NT2/D1 (cell line): ENCODE measurements around the gene PROM1.

ENCODE experiments used
- DNase-seq: peaks from one replicate; pipeline ENCODE4 v3.0.0-alpha.2; 2011; ENCODE audit warnings: low read depth, low spot score
- H3K27me3 ChIP-seq: 2 replicates; pipeline ENCODE4 v1.6.0; 2011; ENCODE audit warnings: mild to moderate bottlenecking; ENCODE audit not compliant: insufficient read length, insufficient read depth
- H3K36me3 ChIP-seq: 2 replicates; pipeline ENCODE4 v1.6.1; 2011; ENCODE audit warnings: mild to moderate bottlenecking, low read length, mixed read lengths; ENCODE audit not compliant: insufficient read depth, insufficient read length
- H3K4me1 ChIP-seq: 2 replicates; pipeline ENCODE4 v1.5.1; 2011; ENCODE audit not compliant: insufficient read depth, insufficient read length
- H3K4me3 ChIP-seq: 2 replicates; pipeline ENCODE4 v1.5.1; 2011; ENCODE audit warnings: low read depth; ENCODE audit not compliant: insufficient read length
- H3K9ac ChIP-seq: 2 replicates; pipeline ENCODE4 v1.6.0; 2011; ENCODE audit warnings: low read depth; ENCODE audit not compliant: insufficient read length
- H3K9me3 ChIP-seq: 2 replicates; pipeline ENCODE4 v1.5.1; 2011; ENCODE audit warnings: mild to moderate bottlenecking, low read length; ENCODE audit not compliant: insufficient read depth
- SUZ12 ChIP-seq: IDR thresholded peaks from 2 replicates; pipeline ENCODE4 v1.6.1; 2011; ENCODE audit not compliant: insufficient read length, insufficient read depth; ENCODE audit errors: extremely low read depth
- YY1 ChIP-seq: IDR thresholded peaks from 2 replicates; pipeline ENCODE4 v1.6.1; 2011; ENCODE audit not compliant: insufficient read length, insufficient read depth
- ZNF274 ChIP-seq: IDR thresholded peaks from 2 replicates; pipeline ENCODE4 v1.6.1; 2011; ENCODE audit warnings: mild to moderate bottlenecking, low read depth, low read length

Gene PROM1

GRCh38 chr4:16083241-16084191, at the start of gene PROM1:
TSS of gene PROM1 (minus strand) at chr4:16084023. CDS start at chr4:16075906, 8,117 bp downstream.
- Histone ChIP-seq H3K36me3 (peaks cover 11% of the 10 kb centered on the region), H3K9me3 (no peaks in the 10 kb centered on the region), H3K4me1 (no peaks in the 10 kb centered on the region), H3K4me3 (peak within 1 kb of the TSS; percentile 90), H3K9ac (peak within 1 kb of the TSS; percentile 99), H3K27me3 (peaks cover 22% of the 10 kb centered on the region)
- peak; percentile 55 for DNase-seq
- TF ChIP-seq ZNF274 (no peak), SUZ12 (no peak), YY1 (no peak)

GRCh38 chr4:16133406-16133805, 49.6 kb upstream of the PROM1 start:
- no peak for DNase-seq
- no peaks in the 10 kb centered on the region for H3K36me3 ChIP-seq
- no peak overlapping the region for H3K9ac ChIP-seq
- H3K4me1 ChIP-seq = no peaks in the 10 kb centered on the region
- no peaks in the 10 kb centered on the region for H3K27me3 ChIP-seq
- H3K9me3 ChIP-seq = peaks cover 15% of the 10 kb centered on the region; the same call in 1 of the 2 replicates
- TF ChIP-seq ZNF274 (no peak), YY1 (no peak), SUZ12 (no peak)
- H3K4me3 ChIP-seq = no peak overlapping the region

- Histone ChIP-seq H3K27me3 (no peaks in the 10 kb centered on the region), H3K4me1 (no peaks in the 10 kb centered on the region), H3K4me3 (no peak overlapping the region), H3K36me3 (no peaks in the 10 kb centered on the region), H3K9ac (no peak overlapping the region), H3K9me3 (peaks cover 15% of the 10 kb centered on the region; the same call in 1 of the 2 replicates)
- DNase-seq = no peak
- no peak for TF ChIP-seq ZNF274
- TF ChIP-seq YY1 = no peak
- no peak for TF ChIP-seq SUZ12
These were observed 47.5 kb upstream of the PROM1 start for GRCh38 chr4:16131293-16131692.

DNA sequence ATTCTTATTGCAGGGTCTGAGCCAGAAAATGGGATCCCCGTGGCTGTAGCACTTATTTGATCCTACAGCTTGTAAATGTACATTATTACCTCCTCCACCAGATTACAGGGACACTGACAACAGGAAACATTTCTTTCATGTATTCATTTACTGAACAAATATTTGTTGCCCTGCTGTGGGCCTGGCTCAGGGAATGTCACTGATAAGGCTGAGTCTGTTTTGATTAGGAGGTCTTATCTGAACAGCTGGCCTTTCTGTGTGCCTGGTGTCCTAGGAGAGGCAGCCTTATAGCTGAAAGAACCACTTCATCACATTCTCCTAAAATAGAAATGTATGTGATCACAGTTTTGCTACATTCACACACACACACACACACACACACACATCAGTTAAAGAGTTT, 45.5 kb upstream of the PROM1 start:
- Histone ChIP-seq H3K27me3 (no peaks in the 10 kb centered on the region), H3K4me3 (no peak overlapping the region), H3K4me1 (no peaks in the 10 kb centered on the region), H3K36me3 (no peaks in the 10 kb centered on the region), H3K9ac (no peak overlapping the region), H3K9me3 (no peaks in the 10 kb centered on the region)
- no peak for DNase-seq
- TF ChIP-seq YY1 (no peak), ZNF274 (no peak), SUZ12 (no peak)

DNA sequence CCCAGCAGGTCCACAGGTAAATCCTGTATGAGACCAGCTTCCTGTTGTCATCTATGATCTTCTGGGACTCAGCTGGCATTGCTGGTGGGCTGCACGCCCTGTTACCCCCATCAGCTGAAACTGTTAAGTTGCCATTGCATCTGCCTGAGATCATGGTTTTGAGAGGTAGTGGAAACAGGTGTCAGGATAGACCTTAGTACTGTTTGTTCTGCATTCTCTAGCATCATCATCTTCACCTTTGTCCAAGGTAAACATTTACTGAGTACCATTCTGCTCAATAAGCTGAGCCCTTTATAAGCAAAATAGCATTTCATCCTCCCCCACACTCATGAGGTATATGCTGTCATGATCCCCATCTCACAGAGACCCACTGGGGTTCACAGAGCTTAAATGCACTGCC, 42.9 kb upstream of the PROM1 start:
- Histone ChIP-seq H3K9me3 (no peaks in the 10 kb centered on the region), H3K27me3 (no peaks in the 10 kb centered on the region), H3K4me3 (no peak overlapping the region), H3K36me3 (no peaks in the 10 kb centered on the region), H3K9ac (no peak overlapping the region), H3K4me1 (no peaks in the 10 kb centered on the region)
- TF ChIP-seq ZNF274 (no peak), SUZ12 (no peak), YY1 (no peak)
- no peak for DNase-seq

DNA sequence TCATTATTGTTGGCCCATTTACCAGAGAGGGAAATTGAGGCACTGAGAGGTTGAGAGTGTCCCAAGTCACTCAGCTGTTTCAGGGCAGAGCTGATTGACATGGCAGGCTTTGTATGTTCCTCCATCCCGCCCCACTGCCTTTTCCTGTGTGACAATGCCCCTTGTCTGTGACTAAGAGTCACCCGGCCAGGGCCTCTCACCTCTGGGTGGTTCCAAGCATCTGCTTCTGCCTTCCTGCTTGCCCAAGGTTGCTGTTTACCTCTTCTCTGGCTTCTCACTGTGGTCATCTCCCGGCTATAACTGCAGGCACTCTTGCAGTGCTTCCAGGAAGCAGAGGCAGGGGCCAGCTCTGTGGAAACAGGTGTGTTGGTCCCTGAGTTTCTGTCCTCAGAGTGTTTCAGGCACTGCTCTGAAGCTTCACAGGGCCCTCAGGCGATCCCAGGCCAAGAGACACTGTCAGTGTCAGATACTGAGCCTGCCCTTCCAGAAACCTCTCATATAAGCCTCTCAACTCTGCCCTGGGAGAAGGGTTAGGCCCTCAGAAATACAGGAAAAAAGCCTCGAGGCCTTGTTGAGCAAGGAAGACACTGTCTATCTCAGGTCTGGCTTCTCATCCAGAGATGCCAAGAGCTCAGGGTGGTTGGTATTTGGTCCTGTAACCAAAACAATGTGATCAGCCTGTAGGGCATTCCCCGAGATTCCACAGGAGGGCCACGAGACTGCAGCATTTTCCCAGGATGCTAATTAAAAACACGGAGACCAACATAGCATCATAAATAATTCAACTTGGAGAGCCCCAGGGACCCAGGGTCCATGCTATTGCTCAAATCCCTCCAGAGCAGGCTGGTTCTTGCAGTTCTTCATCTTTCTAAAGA, 42.0 kb upstream of the PROM1 start:
- DNase-seq = no peak
- no peak overlapping the region for H3K9ac ChIP-seq
- no peak overlapping the region for H3K4me3 ChIP-seq
- H3K36me3 ChIP-seq = no peaks in the 10 kb centered on the region
- no peaks in the 10 kb centered on the region for H3K4me1 ChIP-seq
- no peaks in the 10 kb centered on the region for H3K9me3 ChIP-seq
- no peak for TF ChIP-seq SUZ12
- no peak for TF ChIP-seq YY1
- TF ChIP-seq ZNF274 = no peak
- H3K27me3 ChIP-seq = no peaks in the 10 kb centered on the region
